ENCODE results near the gene NUDT15. TPM values are rescaled to one million over a fixed set of nuclear protein-coding genes. Genes with fewer than 3 reads are reported as not detected.

Gene NUDT15
- total and polyA plus RNA-seq, 2 of the 8 experiments (the other 6 are each of a cell fraction or from before 2014, with no cell fraction given), result 37.8 to 65.9 TPM

DNA sequence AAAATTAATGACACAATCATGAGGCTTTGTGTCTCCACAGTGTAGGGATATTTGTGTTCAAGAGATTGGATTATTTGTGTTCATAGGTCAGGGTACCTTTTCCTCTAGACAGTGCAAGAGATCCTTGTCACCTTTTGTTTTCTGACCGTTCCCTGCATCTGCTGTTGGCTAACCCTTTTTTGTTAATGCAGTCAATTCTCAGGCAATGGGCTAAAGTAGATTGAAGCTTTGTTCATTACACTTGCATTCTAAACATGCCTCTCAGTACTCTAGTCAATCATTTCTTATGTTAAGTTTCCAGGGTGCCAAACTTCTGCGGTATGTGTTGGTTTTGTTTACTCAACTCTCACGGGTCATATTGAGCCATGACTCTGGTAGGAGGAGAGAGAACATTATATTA is 59.1 kb downstream of the NUDT15 start (continued):
- TF ChIP-seq HDAC2 (IDR thresholded peaks at IDR 0.05; ENCODE audit: borderline replicate concordance in 1 of 2, low read depth in 2 of 2, low read length in 2 of 2) (no peak), RNF2 (IDR thresholded peaks at IDR 0.05; ENCODE audit: borderline replicate concordance, low read depth, low read length, missing control alignments, poor library complexity, severe bottlenecking) (no peak), FOSL1 (IDR thresholded peaks at IDR 0.05; ENCODE audit: insufficient read depth, low read depth, low read length) (no peak), CBX8 (IDR thresholded peaks at IDR 0.05; ENCODE audit: borderline replicate concordance, low read depth, low read length) (no peak), SRF (IDR thresholded peaks at IDR 0.05; ENCODE audit: low read depth, low read length) (no peak), EP300 (IDR thresholded peaks at IDR 0.05; ENCODE audit: borderline replicate concordance in 1 of 2, low read depth in 2 of 2, low read length in 2 of 2) (peak in 1 of 2 experiments; percentile 43; a peak in 1 of 3 replicates), SIN3A (conservative IDR thresholded peaks at IDR 0.05 in 1 of 2, IDR thresholded peaks at IDR 0.05 in 1 of 2; ENCODE audit: low read depth in 1 of 2, low read length in 2 of 2) (no peak), RAD21 (IDR thresholded peaks at IDR 0.05 in 1 of 2, conservative IDR thresholded peaks at IDR 0.05 in 1 of 2; ENCODE audit: low read depth in 2 of 2, low read length in 2 of 2) (no peak)
- TF ChIP-seq, protein P1, sequence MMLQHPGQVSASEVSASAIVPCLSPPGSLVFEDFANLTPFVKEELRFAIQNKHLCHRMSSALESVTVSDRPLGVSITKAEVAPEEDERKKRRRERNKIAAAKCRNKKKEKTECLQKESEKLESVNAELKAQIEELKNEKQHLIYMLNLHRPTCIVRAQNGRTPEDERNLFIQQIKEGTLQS (IDR thresholded peaks at IDR 0.05; ENCODE audit: insufficient read depth, low read depth, low read length), result no peak
- TF ChIP-seq, protein P2, sequence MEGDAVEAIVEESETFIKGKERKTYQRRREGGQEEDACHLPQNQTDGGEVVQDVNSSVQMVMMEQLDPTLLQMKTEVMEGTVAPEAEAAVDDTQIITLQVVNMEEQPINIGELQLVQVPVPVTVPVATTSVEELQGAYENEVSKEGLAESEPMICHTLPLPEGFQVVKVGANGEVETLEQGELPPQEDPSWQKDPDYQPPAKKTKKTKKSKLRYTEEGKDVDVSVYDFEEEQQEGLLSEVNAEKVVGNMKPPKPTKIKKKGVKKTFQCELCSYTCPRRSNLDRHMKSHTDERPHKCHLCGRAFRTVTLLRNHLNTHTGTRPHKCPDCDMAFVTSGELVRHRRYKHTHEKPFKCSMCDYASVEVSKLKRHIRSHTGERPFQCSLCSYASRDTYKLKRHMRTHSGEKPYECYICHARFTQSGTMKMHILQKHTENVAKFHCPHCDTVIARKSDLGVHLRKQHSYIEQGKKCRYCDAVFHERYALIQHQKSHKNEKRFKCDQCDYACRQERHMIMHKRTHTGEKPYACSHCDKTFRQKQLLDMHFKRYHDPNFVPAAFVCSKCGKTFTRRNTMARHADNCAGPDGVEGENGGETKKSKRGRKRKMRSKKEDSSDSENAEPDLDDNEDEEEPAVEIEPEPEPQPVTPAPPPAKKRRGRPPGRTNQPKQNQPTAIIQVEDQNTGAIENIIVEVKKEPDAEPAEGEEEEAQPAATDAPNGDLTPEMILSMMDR (IDR thresholded peaks at IDR 0.05; ENCODE audit: control extremely low read depth in 1 of 3, insufficient read depth in 1 of 3, low read depth in 1 of 3, low read length in 3 of 3), result no peak
